ENCODE data around the gene RBMS3.

GRCh38 chr3:29373131-29373680 is 92.3 kb downstream of the RBMS3 start:
- TF ChIP-seq CTCF (IDR thresholded peaks at IDR 0.05) (no peak), MAX (CRISPR knock-in tag; IDR thresholded peaks at IDR 0.05) (no peak), USF1 (CRISPR knock-in tag; IDR thresholded peaks at IDR 0.05) (no peak), CREB1 (CRISPR knock-in tag; IDR thresholded peaks at IDR 0.05) (no peak), ELF4 (CRISPR knock-in tag; IDR thresholded peaks at IDR 0.05; ENCODE audit: low read depth) (no peak), PREB (CRISPR knock-in tag; IDR thresholded peaks at IDR 0.05; ENCODE audit: borderline replicate concordance) (no peak), NR1H2 (CRISPR knock-in tag; IDR thresholded peaks at IDR 0.05) (no peak), SP1 (CRISPR knock-in tag; conservative IDR thresholded peaks at IDR 0.05) (no peak), NR3C1 (CRISPR knock-in tag; conservative IDR thresholded peaks at IDR 0.05; ENCODE audit: low read depth) (no peak), ZNF263 (CRISPR knock-in tag; IDR thresholded peaks at IDR 0.05; ENCODE audit: low read depth) (no peak), NR2C2 (CRISPR knock-in tag; IDR thresholded peaks at IDR 0.05) (no peak), CBFB (CRISPR knock-in tag; IDR thresholded peaks at IDR 0.05; ENCODE audit: low read depth) (no peak)
- TF ChIP-seq, protein P1, sequence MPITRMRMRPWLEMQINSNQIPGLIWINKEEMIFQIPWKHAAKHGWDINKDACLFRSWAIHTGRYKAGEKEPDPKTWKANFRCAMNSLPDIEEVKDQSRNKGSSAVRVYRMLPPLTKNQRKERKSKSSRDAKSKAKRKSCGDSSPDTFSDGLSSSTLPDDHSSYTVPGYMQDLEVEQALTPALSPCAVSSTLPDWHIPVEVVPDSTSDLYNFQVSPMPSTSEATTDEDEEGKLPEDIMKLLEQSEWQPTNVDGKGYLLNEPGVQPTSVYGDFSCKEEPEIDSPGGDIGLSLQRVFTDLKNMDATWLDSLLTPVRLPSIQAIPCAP (CRISPR knock-in tag; IDR thresholded peaks at IDR 0.05), result no peak

Data from WTC11 (cell line).